HG03139 (cell line): ENCODE measurements around the gene CRIM1.

Experiments used
- ATAC-seq: cut with Tn5 transposase; IDR thresholded peaks from one replicate; pipeline ENCODE4 v1.9.1; 2021; ENCODE audit not compliant: unreplicated experiment

Gene CRIM1

DNA sequence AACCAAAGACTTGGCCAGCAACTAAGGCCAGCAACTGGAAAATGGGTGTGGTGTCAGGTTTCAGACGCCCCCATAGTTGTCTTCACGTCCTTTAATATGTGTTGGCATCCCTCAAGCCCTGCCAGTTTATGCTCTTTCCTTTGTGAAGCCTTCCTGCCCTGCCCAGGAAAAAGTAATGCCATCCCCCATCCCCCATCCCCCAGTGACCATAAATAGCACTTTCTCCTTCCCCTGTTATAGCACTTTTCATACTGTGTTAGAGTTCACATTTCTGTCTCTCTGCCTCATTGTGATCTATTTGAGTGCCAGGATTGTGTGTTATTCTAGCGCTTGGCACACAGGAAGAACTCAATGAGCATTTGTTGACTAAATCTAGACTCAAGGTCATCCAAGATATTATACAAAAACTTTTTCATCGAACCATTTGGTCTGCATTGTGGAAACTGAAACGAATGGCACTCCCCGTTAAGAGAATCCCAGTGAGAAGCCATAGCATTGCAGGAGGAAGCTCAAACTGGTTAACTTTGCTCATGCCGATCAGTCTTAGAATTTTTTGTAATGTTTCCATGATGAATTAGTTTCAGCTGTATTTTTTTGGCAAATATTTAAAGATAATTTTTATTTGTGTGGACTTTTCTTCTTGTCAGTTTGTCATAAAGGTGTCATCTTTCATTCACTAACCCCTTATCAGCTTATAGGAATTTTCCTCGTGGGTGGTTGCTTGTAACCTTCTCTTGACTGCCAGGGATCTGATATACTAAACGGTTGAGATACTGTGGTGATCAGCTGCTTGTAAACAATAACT, 15.7 kb downstream of the CRIM1 start:
- ATAC-seq, result no peak

DNA sequence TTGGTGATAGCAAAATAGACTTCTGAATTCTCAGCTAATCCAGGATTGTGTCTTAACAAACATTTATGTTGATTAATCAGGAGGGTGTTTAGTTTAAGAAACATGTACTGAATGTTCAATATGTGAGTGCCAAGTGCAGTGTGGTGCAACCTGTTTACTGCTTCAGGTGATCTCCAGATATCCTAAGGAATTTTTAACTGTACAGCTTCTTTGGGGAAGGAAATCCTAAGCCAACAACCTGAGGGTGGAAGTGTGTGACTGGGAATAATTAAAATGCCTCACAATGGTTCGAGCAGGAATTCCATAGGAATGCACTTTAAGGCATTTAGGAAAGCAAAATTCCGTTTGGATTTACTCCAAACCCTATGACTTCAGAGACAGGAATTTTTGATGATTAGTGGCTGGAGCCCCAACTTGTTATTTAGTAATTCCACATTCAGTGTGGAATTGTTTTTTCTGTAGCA, 16.4 kb downstream of the CRIM1 start:
- no peak for ATAC-seq

DNA sequence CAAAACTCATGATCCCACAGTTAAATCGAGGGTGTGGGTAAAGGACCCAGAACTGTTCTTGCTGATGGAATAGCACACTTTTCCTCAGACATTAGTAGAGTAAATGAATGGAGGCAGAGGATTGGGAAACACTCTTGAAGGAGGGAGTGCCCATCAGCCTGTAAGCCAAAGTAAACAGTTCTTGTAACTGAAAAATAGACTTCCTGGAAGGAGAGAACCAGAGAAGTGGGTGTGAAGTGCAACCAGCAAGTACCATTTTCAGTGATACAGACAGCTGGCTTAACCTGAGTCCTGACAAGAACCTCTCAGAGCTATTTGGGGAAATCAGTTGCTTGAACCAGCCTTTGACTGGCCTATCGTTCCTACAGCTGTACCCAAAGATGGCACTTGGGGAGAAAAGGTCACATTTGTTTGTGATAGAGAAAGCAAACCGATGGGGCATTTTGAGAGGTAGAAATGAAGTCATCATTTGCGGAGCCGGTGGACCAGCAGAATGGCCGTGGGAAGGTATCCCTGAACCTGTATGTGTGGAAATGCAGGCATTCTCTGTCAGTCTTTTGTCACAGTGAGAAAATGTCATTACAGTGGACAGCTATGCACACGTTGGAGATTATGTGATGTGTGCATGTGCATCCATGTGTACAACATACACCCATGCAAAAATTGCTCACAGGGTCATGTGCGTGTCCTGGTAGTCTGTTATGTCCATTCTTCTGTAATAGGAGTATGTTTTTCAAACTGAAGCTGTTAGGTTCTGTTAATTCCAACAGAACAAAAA, 17.8 kb downstream of the CRIM1 start:
- no peak for ATAC-seq

DNA sequence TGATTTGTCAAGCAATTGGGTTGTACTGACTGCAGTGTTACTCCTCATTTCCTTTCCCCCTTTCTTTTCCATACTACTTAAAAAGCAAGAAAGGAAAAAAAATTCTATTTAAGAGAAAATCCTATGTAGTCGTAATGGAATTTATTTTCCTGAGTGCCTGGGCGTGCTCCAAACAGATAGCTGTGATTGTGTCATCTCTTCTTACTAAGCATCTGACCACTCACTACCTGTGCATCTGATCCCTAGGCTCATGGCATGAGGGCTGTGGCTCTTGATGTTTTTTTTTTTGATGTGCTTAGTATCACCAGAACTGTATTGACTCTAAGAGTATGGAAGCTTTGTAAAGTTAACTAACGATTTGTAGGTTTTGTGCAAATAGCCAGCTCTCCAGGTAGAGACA, 19.0 kb downstream of the CRIM1 start:
- ATAC-seq, result no peak

DNA sequence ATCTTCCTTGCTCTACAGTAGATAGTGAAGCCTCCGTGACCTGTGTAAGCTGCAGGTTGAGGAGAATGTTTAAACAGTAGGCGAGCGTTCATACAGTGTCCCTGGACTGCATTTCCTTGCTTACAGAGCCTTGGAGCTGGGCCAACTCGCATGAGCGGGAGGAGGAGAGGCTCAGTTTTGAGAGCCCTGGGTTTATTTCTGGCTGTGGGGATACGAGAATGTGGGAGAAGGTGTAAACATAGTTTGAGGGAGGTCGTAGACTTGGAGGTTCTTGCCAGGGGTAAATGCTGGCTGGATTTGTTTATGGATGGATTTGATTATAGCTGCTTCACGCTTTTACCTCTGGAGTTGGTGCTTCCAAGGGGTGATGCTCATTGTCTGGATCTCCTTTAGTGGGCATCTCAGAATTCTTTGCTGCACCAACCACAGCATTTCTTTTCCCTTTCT, 20.8 kb downstream of the CRIM1 start:
- ATAC-seq, result no peak

DNA sequence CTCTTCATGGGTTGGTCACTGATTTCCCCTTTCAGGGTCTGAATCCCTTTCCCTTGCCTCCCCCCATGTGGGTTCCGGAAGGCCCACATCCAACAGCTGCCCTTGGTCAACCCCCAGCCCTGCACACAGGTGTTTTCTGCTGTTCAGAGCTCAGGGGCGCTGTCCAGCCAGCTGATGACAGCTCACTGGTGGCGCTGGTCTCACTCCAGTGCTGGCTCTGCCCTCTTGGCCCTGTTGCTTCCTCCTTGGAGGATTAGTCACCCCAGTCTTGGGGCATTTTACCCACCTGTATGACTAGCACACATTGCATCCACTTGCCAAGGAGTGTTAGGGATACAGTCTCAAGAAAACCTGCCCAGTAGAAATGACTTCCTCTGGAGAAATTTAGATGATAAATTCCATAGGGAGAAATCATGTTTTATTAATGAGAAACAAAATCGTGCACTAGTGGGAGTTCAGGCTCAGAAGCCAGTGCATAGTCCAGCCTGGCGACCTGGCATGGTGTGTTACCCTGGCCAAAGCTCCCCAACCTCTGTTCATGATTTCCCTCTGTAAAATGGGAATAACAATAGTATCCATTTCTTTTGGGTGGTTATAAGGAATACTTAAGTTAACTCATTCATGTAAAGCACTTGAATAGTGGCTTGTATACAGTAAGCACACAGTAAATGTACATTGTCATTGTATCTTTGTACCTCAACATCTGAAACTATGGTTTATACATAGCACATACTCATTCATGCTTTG, 21.6 kb downstream of the CRIM1 start:
- no peak for ATAC-seq

DNA sequence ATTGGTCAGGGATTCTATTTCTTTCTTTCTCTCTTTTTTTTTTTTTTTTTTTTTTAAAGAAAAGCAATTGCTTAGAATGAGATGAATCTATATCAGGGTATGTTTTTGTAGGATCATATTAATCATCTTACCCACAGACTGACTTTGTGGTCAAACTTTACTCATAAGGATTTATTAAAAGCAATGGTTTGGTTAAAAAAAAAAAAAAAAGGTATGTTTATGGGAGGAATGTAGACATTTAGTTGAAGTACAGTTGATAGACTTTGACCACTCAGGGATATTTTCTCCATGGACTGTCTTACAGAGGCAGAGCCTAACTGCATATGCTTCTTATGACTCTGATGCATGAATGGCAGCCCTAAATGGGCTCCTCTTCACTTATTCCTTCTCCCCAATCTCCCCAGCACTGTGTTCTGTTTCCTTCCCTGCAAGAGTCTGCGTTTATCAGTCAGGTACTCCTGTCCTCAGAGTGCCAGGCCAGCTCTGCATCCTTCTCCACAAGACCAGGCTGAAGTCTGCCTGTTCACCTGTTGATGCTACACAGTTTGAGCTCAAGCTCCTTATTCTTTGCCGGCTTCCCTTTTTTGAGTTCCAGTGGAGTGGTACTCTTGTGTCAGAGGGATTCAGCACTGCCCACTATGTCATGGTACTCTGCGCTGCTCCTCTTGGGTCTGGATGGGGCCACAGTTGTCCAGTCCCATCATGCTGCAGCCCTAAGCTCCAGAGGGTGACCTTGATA, 24.3 kb downstream of the CRIM1 start:
- no peak for ATAC-seq

DNA sequence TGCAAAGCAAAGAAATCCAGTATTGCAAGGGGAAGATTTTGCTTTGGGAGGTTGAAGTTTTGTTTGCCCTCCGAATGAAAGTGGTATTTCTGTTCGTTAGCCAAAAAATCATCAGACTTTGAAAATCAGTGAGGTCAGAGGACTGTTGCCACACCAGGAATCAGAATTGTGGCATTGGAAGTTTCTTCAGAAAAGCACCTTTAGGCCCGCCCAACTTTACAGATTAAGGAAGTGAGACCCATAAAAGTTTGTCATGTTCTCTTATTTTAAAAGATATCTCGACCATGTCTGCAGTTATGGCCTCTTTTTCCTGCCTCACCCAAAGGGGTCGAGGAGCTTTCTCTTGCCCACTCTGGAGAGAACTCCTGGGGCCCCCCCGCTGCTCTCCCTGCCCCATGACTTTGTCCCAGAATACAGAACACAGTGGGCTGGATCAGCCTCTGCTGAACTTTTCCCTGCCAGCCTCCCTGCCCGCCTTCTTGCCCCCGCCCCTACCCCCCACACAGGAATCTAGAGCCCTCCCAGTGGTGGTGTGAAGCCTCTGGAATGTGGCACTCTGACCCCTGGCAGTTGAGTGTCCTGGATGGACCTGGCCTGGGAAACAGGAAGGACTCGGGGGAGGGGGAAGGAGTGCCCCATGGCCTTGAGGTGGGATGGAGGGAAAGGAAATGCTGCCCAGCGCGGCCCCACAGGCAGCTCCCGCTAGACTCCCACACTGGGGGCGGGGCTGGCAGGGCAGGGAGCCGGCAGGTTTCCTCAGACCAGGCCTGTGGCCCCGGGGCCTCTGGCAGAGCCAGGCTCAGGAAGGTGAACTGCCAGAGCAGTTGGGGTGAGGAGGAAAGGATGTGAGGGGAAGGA, 25.3 kb downstream of the CRIM1 start:
- no peak for ATAC-seq

DNA sequence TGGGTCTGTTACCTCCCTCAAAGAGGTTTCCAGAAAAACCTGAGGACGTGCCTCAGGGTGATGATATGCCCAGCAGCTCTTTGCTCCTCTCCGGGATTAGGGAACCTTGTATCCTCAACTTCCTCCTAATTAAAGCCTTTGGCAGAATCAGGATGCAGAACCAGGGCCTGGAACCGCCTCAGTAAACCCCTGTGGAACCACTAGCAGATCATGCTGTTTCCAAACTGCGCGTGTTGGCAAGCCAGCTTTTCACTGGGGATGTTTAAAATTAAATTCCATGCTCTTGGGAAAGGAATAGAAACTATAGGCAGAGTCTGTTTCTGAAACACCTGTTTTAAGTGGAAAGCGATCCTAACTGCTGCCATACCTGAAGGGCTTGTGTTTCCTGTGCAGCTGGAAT, 26.4 kb downstream of the CRIM1 start:
- ATAC-seq, result no peak

DNA sequence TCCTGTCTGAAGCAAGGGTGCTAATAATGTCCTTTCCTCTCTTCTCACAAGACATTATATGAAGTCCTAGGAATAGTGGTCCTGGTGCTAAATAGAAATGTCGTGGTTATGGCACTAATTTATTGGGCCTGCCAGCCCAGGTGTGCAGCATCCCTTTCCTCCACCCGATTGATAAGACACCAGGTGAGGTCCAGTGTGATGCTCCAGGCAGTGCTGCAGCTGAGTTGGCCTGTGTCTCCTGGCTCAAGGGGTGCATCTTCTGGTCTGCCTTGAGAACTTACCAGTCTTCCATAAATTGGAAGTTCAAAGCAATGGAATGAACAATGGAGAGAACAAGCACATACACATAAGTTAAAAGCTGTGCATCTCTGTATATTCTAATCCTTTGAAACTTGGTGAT, 26.9 kb downstream of the CRIM1 start:
- ATAC-seq, result no peak

DNA sequence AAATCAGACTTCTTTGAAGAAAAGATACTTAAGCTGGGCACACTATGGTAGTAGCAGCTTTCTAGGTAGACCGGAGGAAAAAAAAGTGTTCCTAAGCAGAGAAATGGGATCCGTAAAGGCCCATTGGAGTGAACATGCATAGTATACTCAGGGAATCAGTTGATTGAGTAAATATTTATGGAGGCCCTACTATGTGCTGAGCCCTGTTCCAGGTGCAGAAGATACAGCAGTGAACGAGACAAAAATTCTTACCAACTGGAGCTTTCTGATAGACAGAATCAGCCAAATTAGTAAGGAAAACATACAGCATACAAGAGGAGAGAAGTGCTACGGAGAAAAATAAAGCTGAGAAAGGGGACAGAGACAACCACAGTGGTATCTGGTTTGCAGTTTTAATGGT, 28.1 kb downstream of the CRIM1 start:
- no peak for ATAC-seq

DNA sequence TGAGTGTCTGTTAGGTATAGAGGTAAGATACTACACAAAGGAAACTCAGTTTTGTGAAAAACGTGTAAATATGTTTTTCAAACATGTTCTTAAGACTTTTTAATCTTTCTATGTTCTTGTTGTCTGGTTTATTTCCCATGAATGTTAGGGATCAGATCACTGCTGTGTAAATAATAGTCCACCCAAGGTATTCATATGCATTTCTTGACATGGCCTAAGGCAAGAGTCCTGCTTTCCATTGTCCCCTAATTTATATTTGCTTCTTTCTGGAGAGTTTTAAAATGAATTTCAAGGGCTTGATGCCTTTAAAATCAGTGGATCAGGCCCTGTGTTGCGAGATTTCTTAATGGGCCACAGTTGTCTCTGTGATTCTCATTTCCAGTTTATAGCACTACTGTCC, 28.9 kb downstream of the CRIM1 start:
- ATAC-seq, result no peak

DNA sequence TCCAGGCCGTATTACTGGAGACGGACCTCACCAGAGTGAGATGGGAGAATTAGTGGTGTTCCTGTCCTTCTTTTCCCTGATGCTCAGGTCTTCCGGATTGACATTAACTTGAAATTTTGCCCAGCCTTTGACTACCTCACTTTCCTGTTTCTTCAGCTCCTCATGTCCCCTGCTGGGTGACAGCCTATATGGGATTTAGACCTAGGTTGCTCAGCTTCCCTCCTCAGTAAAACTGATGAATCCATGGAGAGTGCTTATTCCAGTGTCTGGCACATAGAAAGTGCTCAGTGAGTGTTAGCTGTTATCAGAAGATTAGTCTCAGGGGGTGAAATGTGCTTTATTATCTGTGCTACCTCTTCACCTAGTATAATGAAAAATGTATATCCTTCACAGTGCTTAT, 30.0 kb downstream of the CRIM1 start:
- no peak for ATAC-seq

DNA sequence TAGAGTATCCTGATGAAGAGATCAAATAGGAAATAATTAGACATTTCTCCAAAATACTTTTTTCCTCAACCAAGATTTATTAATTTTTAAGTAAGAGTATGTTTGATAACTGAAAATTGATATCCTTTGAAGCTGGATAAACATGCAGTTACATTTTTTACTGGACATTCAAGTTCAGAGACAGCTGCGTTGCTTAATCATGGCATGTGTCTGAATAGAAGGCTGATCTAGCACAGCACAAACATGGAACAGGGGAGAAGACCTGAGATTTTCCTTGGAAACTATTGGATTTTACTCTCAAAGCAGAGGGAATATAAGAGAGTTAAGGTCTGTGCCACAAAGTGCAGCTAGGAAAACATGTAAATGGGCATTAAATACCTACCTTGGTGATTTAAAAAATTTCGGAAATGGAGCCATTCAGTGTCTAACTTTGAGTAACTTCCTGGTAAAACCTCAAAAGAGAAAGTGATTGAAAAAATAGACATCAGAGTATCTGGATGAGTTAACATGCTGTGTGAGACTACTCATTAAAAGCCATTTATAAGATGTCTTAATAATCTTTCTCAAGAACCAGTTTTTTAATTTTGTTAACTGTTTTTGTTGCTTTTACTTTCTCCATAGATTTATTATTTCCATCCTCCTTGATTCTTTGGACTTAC, 31.8 kb downstream of the CRIM1 start:
- ATAC-seq, result peak; percentile 53

DNA sequence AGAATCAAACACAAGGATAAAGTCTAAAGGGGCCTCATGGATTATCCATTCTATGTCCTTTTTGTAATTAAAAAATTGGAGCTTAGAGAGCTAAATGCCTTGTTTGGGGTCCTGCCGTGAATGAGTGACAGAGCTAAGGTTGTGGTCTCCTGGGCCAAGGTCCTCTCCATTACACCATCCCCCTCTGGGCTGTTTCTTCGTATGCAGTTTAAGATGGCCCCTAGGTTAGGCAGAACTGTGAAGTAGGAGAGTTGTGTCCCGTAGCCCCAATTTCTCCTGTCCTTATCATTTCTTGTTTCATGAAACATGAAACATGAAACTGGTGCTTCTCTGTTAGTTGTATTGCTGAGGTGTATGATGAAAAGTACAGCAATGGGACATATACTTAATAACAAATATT, 32.9 kb downstream of the CRIM1 start:
- ATAC-seq, result no peak

DNA sequence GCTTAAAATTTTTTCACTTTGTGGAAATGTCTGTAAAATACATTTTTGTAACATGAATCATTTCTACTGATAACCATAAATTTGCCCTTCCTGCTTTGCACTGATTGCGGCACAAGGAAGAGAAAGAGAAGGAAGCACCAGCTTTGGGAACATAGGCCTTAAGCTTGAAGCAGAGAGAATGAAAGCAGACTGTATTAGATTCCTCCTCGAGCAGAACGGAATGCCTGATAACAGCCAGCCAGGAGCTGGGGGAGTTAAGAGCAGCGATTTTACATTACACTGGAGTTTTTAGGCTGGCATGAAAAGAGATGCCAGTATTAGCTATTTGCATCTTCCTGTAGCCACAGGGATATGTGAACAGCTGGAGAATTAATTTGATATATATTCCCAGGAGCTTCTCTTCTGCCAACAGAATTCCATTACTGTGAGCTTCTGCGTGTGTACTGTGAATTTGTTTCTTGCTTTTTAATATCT, 33.5 kb downstream of the CRIM1 start:
- no peak for ATAC-seq

DNA sequence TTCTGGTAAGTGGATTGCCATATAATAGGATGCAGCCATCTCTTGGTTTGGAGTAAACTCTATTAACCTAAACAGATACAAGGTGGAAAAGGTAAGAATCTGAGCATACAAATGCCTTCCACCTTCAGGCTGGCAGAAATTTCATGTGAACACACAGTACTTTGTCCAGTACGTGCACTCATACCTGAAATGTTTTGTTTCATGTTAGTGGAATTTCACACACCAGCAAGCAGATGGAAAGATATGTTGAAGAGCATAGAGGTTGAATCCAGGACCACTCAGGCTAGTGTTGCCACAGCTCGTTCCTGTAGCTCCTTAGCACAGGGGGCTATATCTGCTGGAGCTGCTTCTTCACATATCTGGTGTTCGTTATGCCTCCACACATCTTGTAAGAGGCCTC, 34.0 kb downstream of the CRIM1 start:
- no peak for ATAC-seq

DNA sequence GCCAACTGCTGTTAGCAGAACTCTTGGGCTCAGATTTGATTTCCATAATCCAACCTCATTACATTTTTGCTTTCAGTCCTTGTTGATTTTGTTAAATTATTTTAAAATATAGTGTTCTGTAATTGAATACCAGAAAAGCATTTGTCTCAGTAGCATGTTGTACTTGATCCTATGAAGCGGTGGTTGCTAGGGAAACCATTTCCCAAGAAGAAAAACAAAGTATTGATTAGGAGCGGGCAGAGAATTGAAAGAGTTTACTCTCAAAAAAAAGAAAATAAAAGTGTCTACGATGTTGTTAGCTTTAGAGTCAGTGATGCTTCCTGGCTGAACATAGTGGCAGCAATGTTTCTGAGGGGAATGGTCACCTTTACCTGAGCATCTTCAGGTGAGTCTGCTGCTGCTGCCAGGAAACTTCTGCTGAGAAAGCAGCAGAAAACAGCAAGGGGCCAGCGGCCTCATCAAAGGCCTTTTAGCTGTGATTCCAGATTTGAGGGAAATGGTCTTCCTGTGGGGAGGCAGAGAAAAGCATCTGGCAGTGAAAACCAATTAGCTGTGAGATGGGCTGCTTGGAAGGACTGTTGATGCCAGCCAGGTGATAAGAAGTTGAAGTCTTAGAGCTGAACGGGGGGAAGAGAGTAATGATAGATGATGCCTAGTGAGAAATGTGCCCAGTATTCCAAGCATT, 37.1 kb downstream of the CRIM1 start:
- ATAC-seq, result no peak

DNA sequence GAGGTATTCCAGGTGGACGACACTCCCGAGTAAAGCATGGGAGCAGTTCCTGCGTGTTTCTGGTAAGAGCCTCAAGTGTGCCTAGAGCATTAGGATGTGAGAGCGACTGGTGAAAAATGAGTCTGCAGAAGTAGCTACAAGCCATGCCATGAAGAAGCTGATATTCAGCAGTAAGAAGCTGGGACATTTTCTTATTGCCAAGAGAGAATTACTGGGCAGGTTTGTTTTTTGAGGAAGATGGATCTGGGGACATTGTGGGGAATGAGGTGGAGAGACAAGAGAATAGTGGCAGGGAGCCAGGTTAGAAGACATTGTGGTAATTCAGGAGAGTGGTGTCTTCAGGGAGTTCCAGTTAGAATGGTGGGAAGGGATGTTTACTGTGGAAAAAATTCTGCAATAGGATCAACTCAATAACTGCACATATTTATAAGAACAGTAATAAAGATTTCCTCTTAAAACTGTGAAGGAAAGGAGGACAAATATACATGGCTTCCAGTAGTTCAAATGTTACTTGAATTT, 38.2 kb downstream of the CRIM1 start:
- no peak for ATAC-seq
